GM12878 (cell line): ENCODE measurements around the gene KRTAP5-8. TPM values are rescaled to one million over a fixed set of nuclear protein-coding genes. Genes with fewer than 3 reads are reported as not detected.

Experiments used
- BACH1 ChIP-seq: fragments of 450-650 bp; IDR thresholded peaks from 2 replicates; pipeline ENCODE4 v1.6.1; 2017; ENCODE audit warnings: mild to moderate bottlenecking, borderline replicate concordance
- polyA plus RNA-seq, 11 experiments: library from polyadenylated mRNA; depleted of rRNA in 4 of 11; unstranded in 6 of 11; stranded (reverse) in 5 of 11; fragments of >200 nt; fragmentation: Nextera tagmentation in 4 of 11; fragmentation: Illumina TruSeq in 1 of 11; extraction: Ambion mirVana in 4 of 11; extraction: Trizol in 1 of 11; gene quantifications; 1 replicate in 1 of 11; 2 replicates in 10 of 11; pipeline versions ENCODE4 v1.2.1 to v1.2.3, GENCODE V29; 2011 to 2016; ENCODE audit warnings: inconsistent platforms in 2 of 11, missing spikeins in 2 of 11, low read depth in 1 of 11
- total RNA-seq, 4 experiments: library from RNA; depleted of rRNA in 3 of 4; stranded (reverse); fragments of >200 nt in 3 of 4; fragmentation: Illumina TruSeq in 1 of 4; extraction: Trizol in 1 of 4; gene quantifications; 2 replicates each; pipeline versions ENCODE4 v1.2.1 to v1.2.3, GENCODE V29; 2013 to 2021
- TF ChIP-seq, protein P1 (sequence below): IDR thresholded peaks from 2 replicates; pipeline ENCODE4 v1.6.1; 2012; ENCODE audit warnings: improper control_type of control experiment, low read depth, low read length; ENCODE audit not compliant: insufficient replicate concordance
- TF ChIP-seq, protein P2 (sequence below): IDR thresholded peaks from 2 replicates; pipeline ENCODE4 v1.6.1; 2012; ENCODE audit warnings: mild to moderate bottlenecking, low read depth, low read length

The KRTAP5-8 gene
- total and polyA plus RNA-seq, 10 of the 15 experiments (the other 5 are each of a cell fraction or from before 2014, with no cell fraction given): 0.07 to 0.36 (median 0.13) TPM; not detected in 6

DNA sequence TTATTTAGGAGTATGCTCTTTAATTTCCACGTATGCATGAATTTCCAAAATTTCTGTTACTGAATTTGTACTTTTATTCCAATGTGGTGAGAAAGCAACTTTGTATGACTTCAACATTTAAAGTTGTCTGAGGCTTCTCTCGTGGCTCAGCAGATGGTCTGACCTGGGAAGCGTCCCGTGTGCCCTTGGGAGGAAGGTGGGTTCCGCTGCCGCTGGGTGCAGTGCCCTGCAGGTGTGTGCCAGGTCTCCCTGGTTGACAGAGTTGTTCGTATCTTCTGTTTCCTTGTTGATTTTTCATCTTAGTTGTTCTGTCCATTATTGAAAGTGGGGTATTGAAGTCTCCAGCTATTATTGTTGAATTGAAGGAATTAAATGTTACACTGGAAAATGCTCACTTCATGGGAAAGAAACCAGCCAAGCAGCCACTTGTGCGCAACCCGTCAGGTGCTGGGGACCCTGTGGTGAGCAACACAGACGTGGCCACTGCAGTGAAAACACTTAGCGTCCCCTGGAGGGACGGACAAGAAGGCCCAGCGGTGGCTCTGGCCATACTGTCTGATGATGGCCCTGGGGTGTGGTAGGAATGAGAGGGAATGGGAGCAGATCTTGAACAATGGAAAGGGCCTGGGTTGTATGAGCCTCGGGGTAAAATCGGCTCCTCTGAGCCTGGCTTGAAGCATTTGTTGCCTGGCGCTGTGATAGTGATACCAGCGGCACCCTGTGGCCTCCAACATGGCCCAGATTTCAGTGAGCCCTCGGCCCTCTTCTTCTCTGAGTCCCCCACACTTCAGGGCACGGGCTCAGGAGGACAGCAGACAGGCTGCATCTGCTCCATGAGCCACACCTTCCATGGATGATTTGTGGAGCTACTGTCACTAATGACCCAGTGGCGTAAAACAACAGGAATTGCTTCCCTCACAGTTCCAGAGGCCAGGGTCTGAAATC is 42.3 kb upstream of the KRTAP5-8 start (continued):
- TF ChIP-seq, protein P1, sequence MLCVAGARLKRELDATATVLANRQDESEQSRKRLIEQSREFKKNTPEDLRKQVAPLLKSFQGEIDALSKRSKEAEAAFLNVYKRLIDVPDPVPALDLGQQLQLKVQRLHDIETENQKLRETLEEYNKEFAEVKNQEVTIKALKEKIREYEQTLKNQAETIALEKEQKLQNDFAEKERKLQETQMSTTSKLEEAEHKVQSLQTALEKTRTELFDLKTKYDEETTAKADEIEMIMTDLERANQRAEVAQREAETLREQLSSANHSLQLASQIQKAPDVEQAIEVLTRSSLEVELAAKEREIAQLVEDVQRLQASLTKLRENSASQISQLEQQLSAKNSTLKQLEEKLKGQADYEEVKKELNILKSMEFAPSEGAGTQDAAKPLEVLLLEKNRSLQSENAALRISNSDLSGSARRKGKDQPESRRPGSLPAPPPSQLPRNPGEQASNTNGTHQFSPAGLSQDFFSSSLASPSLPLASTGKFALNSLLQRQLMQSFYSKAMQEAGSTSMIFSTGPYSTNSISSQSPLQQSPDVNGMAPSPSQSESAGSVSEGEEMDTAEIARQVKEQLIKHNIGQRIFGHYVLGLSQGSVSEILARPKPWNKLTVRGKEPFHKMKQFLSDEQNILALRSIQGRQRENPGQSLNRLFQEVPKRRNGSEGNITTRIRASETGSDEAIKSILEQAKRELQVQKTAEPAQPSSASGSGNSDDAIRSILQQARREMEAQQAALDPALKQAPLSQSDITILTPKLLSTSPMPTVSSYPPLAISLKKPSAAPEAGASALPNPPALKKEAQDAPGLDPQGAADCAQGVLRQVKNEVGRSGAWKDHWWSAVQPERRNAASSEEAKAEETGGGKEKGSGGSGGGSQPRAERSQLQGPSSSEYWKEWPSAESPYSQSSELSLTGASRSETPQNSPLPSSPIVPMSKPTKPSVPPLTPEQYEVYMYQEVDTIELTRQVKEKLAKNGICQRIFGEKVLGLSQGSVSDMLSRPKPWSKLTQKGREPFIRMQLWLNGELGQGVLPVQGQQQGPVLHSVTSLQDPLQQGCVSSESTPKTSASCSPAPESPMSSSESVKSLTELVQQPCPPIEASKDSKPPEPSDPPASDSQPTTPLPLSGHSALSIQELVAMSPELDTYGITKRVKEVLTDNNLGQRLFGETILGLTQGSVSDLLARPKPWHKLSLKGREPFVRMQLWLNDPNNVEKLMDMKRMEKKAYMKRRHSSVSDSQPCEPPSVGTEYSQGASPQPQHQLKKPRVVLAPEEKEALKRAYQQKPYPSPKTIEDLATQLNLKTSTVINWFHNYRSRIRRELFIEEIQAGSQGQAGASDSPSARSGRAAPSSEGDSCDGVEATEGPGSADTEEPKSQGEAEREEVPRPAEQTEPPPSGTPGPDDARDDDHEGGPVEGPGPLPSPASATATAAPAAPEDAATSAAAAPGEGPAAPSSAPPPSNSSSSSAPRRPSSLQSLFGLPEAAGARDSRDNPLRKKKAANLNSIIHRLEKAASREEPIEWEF: no peak
- TF ChIP-seq BACH1: no peak
- TF ChIP-seq, protein P2, sequence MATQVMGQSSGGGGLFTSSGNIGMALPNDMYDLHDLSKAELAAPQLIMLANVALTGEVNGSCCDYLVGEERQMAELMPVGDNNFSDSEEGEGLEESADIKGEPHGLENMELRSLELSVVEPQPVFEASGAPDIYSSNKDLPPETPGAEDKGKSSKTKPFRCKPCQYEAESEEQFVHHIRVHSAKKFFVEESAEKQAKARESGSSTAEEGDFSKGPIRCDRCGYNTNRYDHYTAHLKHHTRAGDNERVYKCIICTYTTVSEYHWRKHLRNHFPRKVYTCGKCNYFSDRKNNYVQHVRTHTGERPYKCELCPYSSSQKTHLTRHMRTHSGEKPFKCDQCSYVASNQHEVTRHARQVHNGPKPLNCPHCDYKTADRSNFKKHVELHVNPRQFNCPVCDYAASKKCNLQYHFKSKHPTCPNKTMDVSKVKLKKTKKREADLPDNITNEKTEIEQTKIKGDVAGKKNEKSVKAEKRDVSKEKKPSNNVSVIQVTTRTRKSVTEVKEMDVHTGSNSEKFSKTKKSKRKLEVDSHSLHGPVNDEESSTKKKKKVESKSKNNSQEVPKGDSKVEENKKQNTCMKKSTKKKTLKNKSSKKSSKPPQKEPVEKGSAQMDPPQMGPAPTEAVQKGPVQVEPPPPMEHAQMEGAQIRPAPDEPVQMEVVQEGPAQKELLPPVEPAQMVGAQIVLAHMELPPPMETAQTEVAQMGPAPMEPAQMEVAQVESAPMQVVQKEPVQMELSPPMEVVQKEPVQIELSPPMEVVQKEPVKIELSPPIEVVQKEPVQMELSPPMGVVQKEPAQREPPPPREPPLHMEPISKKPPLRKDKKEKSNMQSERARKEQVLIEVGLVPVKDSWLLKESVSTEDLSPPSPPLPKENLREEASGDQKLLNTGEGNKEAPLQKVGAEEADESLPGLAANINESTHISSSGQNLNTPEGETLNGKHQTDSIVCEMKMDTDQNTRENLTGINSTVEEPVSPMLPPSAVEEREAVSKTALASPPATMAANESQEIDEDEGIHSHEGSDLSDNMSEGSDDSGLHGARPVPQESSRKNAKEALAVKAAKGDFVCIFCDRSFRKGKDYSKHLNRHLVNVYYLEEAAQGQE: no peak
